GM19328 (cell line): ENCODE measurements around the gene TSPAN11.
"Not testable (repeated sequence)": the region's sequence is repeated elsewhere in the genome, so short reads cannot be mapped to it uniquely, and the experiment has no call there.

ENCODE experiments used
- ATAC-seq: cut with Tn5 transposase; IDR thresholded peaks from one replicate; pipeline ENCODE4 v1.9.1; 2021; ENCODE audit warnings: mild to moderate bottlenecking, moderate library complexity; ENCODE audit not compliant: unreplicated experiment

Gene TSPAN11

GRCh38 chr12:31017535-31017934, 91.0 kb downstream of the TSPAN11 start:
- no peak for ATAC-seq

DNA sequence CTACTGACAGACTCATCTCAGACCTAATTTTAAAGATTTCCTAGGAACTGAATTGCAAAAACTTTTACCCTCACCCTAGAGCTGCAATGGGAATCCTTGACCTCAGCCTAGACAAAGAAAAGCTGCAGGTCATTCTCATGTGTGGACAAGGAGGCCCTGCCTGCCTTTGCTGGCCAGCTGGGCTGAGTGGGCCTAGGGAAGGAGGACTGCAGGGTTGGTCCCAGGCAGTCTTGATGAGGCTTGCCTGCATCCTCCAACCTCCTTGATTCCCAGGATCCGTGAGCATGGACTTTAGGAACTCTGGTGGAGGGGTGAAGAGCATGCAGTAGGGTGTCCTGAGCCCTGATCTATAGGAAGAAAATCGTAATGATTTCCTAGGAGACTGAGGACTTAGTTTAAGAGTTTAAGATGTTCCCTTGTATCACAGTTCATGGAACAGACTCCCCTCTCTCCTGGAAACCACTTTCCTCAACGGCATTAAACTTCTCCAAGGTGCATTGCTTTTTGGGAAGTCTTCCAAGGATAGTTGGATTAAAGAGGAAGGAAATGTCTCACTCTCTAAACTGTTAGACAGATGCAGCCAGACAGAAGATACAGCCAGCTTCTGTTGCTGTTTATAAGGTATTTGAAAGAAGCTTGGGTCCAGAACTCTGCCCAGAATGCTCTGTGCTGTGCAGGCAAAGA, 91.7 kb downstream of the TSPAN11 start:
- ATAC-seq, result no peak

GRCh38 chr12:31018790-31019505, 92.4 kb downstream of the TSPAN11 start:
- ATAC-seq, result no peak

- ATAC-seq, result no peak
Observed at GRCh38 chr12:31019561-31019960, 93.0 kb downstream of the TSPAN11 start.

- ATAC-seq, result no peak
Observed at GRCh38 chr12:31019976-31020375, 93.4 kb downstream of the TSPAN11 start.

GRCh38 chr12:31020385-31021166, 94.0 kb downstream of the TSPAN11 start:
- no peak for ATAC-seq

GRCh38 chr12:31021181-31021580, 94.6 kb downstream of the TSPAN11 start:
- ATAC-seq, result no peak

- ATAC-seq, result no peak
Observed at GRCh38 chr12:31021809-31022494, 95.4 kb downstream of the TSPAN11 start.

- ATAC-seq, result no peak
Observed at GRCh38 chr12:31023271-31023724, 96.8 kb downstream of the TSPAN11 start.

- no peak for ATAC-seq
Observed at GRCh38 chr12:31026202-31026601, 99.7 kb downstream of the TSPAN11 start.

- not testable (repeated sequence) for ATAC-seq
Observed at GRCh38 chr12:31027006-31027405, 100.5 kb downstream of the TSPAN11 start.

DNA sequence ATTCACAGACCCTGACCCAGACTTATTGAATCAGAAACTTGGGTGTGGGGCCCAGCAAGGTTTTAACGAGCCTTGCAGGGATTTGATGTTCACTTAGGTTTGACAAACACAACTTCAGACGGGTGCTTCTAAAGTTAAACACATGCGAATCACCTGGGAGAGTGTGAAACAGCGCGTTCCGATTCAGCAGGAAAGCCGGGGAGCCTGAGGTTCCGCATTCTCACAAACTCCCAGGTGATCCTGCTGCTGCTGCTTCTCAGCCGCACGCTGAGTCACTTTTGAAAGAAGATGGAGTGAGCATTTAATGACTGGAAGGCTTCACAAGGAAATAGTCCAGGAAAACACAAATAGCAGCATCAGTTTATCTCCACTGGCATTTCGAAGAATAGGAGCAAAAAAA, 102.9 kb downstream of the TSPAN11 start:
- no peak for ATAC-seq

DNA sequence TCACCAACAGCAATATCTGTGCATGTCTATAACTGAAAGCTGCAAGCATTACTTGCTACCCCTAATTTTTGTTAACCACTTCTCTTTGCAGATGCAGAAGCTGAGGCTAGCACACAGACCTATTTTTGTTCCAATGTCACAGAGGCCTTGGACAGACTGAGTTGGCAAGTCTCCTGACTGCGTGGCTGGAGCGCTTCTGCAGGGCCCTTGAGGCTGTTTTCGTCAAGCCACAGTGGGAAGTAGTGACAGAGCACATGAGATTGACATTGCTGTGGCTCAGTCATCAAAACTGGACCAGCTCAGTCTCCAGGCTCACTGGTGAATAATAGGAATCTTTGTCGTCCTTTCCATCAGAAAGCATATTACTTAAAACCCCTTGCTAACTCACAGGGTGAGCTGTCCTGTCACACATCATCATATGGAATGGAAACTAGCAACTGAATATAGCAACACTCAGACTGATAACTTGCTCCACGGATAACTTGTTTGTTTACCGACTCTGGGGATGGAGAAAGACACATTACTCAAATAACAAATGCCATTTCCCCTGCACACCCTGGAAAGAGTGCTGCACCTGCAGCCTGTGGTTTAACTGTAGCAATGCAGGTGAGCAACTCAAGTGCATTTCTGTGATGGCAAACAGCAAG, 103.5 kb downstream of the TSPAN11 start:
- no peak for ATAC-seq

DNA sequence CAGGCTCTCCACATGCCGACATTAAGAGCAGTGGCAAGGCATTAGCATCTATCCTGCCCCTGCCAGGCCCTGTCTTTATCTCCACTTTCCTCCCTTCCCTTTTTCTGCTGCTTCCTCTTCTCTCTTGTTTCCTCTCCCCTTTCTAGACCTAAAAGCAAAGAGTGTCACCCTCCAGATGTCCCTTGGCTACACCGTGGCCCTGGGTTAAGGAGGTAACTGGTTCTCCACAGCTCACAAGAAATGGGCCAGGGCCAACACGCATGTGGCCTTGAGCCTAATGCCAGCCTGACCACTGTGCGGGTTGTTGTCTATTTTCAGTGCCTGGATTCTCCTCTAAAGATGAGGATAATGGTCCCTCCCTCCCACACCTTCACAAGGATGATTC, 105.4 kb downstream of the TSPAN11 start:
- no peak for ATAC-seq

DNA sequence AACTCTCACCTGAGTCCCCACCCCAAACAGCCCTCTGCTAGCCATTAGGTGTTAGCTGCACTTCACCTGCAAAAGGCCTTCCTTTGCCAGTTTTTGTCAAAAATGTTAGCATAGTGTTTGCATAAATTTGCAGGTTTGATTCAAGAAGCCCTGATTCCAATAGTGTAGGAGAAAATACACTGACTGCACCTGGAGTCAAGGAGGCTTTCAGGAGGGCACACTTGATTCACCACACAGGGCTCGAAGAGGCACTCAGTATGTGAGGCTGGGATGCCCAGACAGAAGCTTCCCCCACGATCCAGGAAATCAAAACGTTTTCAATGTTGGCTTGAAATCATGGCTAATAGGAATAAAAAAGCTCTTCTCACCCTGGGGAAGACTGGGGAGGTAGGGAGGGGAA, 106.6 kb downstream of the TSPAN11 start:
- ATAC-seq, result no peak

DNA sequence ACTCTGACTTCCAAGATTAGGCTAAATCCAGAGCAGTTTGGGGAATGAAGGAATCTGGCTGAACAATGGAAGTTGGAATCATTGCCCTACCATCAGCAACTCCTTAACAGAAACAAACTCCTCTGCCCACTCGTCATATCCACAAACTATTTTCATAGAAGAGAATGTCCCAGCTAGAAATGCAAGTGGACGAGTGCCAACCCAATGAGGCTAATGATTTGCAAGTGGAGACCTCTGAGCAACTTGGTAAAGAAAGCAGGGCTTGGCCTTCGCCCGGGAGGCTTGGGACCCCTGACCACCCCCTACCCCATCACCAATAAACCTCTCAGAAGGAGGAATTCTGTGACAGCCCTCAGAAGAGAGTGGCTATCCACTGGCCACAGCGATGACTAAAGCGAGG, 107.1 kb downstream of the TSPAN11 start:
- no peak for ATAC-seq

GRCh38 chr12:31034372-31034771, 107.8 kb downstream of the TSPAN11 start:
- no peak for ATAC-seq

DNA sequence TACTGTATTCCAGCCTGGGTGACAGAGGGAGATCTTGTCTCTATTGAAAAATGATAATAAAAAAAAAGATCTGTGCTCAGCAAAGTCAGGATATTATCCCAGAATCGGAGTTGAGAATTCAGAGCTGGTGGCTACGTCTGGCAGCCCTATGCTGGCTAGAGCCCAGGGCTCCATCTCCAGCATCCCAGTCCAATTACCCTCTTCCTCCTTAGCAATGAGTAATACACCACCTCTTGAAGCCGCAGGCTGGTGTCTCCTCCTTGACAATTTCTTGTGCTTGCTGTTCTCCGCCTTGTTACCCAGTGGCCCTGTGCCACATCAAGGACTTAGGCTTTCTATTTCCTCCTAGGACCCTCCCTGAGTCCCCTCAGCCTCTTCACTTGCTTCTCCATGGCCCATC, 108.7 kb downstream of the TSPAN11 start:
- ATAC-seq, result no peak

DNA sequence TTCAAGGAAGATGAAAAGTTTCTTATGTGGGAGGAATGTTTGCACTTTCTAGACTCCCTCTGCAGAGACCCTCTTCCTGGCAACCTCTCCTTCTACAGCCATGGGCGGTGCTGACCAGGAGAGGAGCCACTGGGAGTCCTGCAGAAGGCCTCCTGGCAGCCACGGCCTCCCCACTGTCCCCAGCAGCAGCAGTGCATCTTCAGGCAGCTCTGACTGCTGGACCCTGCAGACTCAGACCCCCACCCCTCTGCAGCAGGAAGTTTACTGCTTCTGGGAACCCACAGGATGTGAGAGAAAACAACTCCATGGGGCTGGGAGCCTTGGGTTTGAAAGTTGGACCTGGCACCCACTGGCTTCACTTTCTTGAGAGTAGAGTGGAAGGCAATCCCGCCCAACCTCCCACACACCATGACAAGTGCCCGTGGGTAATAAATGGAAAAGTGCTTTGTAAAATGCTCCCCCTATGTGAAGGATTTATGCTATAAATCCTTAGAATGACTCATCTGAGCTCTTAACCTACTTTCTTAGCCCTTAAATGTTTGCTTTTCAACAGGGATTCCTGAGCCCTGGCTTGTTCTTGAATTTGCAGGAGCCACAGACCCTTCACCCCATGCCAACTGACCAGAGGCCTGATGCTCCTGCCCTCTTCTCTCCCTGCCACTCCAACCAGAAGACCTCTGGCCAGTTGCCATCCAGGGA, 109.6 kb downstream of the TSPAN11 start:
- no peak for ATAC-seq

DNA sequence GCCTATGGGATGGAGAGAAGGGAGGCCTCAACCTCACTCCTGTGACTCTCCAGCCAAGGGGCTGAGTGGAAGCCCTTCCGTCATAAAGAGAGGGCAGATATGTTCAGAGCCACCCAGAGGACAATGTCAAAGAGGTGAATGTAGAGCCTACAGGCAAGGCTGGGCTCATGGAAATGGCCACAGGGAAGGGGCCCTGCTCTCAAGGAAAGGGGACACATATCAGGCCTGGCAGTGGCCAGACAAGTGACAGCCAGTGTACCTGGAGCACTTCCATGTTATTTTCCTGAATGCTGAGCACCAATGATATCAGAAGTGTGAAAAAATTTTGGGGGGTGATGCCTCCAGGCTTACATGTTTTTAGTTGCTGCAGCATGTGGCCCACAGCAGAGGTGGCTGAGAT, 110.5 kb downstream of the TSPAN11 start:
- no peak for ATAC-seq
